Activated CD8-positive, alpha-beta memory T cell treated with anti-CD3 and anti-CD28 coated beads for 1 hour (primary cell): ENCODE data around the gene LACC1.
A peak's percentile ranks its signal among the peaks of the same experiment; 100 is the strongest.

Experiments used
- DNase-seq, 2 donors: peaks; one replicate each; pipeline ENCODE4 v3.0.0-alpha.2; 2020; ENCODE audit warnings: low read depth in 1 of 2; ENCODE audit errors: extremely low read depth in 1 of 2

LACC1 gene

DNA sequence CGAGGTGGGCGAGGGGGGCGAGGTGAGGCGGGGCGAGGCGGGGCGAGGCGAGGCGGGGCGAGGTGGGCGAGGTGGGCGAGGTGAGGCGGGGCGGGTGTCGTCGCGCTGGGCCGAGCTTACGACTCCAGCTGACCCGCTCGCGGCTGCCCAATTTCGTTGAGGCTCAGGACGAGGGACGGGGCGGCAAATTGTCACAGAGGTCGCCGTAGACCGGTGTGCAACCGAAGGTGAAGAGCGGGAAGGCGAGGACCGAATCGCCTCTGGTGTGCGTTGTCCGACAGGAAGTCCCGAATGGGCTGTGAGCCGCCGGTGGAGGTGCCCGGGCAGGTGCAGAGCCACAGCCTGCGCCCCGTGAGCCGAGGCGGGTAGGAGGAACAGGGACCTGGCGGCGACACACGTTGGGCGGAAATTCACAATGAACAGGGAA lies at the start of gene LACC1:
TSS of gene LACC1 (plus strand) at position 150 of the 427 bp plus-strand sequence. CDS start 1,082 bp downstream, outside the sequence.
- peak in 1 of 2 donors; percentile 13 for DNase-seq

- no peak for DNase-seq
Observed at GRCh38 chr13:43830497-43830881, 49.2 kb upstream of the LACC1 start.

- no peak for DNase-seq
Observed at GRCh38 chr13:43831088-43831487, 48.6 kb upstream of the LACC1 start.

DNA sequence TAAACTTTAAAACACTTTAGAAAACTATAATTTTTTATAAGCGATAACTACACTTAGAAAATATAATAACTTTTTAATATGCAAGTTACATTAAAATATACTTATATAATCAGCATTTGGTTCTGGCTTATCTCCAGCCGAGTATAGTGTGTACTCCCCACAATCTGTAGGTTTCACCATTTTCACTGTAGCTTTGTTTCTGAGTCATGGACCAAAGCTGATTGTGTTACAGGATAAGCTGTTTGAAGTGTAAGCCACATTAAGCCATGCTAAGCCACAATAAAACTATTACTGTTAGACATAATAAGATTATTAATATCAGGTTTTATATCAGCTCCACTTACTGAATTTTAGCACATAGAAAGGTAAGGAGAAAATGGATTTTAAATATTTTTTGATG lies 44.0 kb upstream of the LACC1 start:
- DNase-seq, result no peak

DNA sequence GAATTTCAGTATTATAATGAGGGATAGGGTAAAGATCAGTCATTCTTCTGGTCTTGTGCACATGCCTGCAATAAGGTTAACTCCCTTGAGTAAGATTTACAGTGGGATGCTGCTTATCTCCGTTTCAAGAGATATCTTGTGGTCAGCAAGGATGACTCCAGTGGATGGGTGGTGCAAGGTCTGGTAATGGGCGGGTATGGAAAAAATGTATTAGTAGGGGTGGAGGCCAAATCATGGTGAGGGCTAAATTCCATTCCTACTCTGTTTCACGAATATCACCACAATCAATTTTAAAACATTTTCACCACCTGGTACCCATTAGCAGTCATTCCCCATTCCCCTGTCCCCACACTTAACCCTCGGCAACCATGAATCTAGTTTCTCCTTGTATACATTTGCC lies 40.8 kb upstream of the LACC1 start:
- no peak for DNase-seq

GRCh38 chr13:43846496-43847158 lies 33.1 kb upstream of the LACC1 start:
- DNase-seq, result no peak

DNA sequence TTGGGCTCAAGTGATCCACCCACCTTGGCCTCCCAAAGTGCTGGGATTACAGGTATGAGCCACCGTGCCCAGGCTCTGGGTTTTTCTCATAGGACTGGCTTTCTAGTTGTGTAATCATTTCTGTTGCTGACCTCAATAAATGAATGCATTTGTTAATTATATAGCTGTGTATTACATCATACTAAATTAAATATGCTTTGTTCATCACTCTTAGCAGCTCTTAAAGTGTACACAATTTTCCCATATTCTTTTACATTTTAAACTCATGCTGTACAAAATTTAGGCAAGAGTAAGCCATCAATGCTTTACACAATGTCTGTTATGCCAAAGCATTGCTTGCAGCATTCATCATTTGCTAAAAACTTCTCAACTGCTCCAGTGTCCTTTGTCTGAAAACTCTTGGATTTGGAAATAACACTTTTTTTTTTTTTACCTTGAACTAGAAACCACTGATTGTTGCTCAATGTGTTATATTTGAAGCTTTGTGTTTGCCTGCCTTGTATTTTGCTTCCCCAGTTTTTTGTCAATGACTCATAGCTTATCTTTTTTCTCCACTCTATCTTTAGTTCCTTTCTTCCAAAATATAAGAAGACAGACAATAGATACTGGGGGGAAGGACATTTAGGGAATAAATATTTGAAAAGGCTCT lies 31.6 kb upstream of the LACC1 start:
- DNase-seq, result no peak

DNA sequence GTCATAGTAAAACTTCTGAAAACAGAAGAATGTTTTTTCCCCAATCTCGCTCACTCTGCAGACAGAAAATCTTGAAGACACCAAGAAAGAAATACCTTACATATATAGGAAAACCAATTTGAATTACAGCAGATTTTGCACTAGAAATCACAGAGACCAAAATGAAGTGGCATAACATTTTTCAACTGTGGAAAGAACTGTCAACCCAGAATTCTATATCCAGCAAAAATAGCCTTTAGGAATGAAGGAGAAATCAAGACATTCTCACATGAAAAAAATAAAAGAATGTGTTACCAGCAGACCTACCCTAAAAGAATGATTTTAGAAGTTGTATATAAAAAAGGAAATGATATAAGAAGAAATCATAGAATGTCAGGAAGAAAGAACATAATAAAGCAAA lies 28.8 kb upstream of the LACC1 start:
- no peak for DNase-seq

DNA sequence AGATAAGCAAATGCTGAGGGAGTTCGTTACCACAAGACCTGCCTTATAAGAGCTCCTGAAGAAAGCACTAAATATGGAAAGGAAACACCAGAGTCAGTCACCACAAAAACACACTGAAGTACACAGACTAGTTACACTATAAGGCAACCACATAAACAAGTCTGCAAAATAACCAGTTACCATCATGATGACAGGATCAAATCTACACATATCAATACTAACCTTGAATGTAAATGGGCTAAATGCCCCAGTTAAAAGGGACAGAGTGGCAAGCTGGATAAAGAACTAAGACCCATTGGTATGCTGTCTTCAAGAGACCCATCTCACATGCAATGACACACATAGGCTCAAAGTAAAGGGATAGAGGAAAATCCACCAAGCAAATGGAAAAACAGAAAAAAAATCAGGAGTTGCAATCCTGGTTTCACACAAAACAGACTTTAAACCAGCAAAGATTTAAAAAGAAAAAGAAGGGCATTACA lies 26.7 kb upstream of the LACC1 start:
- no peak for DNase-seq

DNA sequence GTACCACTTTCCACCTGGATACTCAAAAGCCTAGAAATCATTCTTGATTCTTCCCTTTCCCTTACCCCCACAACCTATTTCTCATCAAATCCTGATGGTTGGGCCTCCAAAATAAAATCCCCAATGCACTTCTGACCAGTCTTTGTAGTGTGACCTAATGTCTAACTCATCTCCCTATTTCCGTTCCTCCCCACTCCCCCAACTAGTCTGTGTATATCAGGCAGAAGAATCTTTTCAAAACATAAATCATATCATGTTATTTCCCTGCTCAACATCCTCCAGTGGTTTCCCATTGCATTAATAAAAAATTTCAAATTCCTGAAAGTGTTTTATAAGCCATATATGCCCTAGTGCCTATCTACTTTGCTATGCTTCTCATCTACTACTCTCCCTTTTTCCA lies 17.8 kb upstream of the LACC1 start:
- no peak for DNase-seq

- DNase-seq, result no peak
Observed at GRCh38 chr13:43864921-43865320, 14.8 kb upstream of the LACC1 start.

DNA sequence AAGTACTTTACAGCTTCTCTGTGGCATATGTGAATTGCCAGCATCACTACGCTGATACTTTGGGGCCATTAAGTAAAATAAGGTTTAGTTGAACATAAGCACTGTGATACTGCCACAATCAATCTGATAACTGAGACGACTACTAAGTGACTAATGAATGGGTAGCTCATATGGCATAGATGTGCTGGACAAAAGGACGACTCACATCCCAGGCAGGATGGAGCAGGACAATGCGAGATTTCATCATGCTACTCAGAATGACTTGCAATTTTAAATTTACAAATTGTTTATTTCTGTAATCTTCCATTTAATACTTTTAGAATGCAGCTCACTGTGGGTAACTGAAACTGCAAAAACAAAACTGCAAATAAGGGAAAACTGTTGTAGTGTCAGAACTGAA lies 13.8 kb upstream of the LACC1 start:
- no peak for DNase-seq

GRCh38 chr13:43872181-43872580 lies 7.5 kb upstream of the LACC1 start:
- no peak for DNase-seq

GRCh38 chr13:43874504-43875092 lies 5.1 kb upstream of the LACC1 start:
- no peak for DNase-seq

DNA sequence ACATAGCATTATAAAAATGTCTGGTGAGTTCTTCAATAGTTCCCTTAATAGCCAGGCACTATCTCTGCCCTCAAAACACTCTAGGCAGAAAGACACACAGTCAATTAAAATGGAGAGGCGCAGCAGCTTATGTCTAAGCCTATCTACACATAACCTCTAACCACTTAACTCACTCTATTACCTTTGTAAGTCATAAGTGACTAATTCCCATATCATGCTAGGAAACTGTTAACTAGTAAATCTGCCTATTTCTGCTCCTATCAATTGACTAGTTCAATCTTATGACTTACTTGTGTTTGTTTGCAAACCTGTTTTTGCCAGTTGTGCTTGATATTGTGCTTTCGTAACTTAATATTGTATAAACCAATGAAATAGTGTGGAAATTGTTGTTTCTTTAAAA lies 3.3 kb upstream of the LACC1 start:
- no peak for DNase-seq

- no peak for DNase-seq
Observed at GRCh38 chr13:43877326-43877725, 2.4 kb upstream of the LACC1 start.

DNA sequence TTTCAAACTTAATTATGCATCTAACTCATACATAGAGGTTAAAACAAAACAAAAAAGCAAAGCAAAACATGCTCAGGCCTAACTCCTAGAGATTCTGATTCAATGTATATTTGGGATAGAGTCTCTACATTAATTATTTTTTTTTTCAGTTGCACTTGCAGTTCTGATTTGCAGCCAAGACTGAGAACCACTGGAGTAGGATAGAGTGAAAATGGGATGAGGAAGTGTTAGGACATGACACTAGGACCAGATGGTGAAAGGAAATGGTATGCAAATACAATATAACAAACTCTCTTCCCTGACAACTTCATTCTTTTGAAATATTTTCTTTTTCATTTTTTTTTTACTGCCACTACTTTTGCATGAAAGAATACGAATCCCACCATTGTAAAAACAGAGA lies 1.9 kb upstream of the LACC1 start:
- DNase-seq, result no peak

DNA sequence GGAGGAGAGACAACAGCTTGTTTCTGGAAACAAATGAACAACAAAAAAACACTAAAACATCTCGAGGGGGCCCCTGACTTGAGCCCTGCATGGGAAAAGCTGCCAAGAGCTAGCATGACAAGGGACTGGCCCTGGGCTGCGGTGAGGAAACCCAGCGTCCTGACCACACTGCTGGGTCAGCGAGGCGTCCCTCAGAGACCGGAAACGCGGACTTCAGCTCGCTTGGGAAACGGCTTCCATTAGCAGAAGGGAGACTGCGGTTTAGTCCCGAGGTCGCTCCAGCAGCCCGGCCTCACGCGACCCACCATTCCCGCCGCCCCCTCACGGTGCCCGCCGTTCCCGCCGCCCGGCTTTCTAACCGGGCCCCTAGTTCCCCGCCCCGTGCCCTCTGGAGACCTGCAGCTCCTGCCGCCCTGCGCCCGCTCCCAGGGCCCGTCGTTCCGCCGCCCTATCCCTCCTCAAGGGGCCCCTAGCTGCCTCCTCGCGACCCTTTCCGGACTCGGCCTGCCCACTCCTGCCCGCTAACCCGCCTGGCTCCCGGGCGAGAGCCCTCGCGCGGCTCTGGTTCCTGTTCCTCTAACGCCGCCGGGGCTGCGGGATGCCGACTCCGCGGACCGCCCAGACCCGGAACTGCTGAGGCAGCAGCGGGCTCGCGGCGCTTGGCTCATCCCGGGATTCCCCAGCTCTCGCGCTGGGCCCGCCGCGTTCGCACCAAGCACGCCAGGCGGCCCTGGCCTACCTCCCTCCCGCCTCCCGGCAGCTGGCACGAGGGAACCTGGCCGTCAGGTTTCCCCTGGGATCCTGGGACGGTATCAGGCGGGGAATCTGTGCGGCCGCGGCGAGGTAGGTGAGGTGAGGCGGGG lies 581 bp upstream of the LACC1 start, which contains the start of gene CCDC122:
TSS of gene CCDC122 (minus strand) at position 849 of the 863 bp plus-strand sequence. CDS start 10,364 bp downstream, outside the sequence.
- peak in 1 of 2 donors; percentile 62 for DNase-seq

GRCh38 chr13:43880214-43880855 lies 631 bp downstream of the LACC1 start:
- no peak for DNase-seq

DNA sequence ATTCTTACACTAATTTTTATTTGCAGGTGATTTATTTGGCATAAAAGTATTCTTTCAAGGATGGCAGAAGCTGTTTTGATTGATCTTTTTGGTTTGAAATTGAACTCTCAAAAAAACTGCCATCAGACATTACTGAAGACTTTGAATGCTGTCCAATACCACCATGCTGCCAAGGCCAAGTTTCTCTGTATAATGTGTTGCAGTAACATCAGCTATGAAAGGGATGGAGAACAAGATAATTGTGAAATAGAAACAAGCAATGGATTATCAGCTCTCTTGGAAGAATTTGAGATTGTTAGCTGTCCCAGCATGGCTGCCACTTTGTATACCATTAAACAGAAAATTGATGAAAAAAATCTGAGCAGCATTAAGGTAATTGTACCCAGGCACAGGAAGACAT lies 1.2 kb downstream of the LACC1 start:
- no peak for DNase-seq

GRCh38 chr13:43881580-43881979 lies 1.9 kb downstream of the LACC1 start:
- no peak for DNase-seq
